Loucy (cell line): ENCODE results near the gene DNAJC11.

Experiments used
- EZH2phosphoT487 ChIP-seq: fragments of 200-600 bp; IDR thresholded peaks from 2 replicates; pipeline ENCODE4 v1.6.1; 2018; ENCODE audit warnings: antibody characterized with exemption, mild to moderate bottlenecking, moderate library complexity, borderline replicate concordance
- TF ChIP-seq, protein P1 (sequence below): fragments of 200-600 bp; sonication (generic); conservative IDR thresholded peaks from 2 replicates; pipeline ENCODE4 v1.5.1; 2014; ENCODE audit warnings: mild to moderate bottlenecking, antibody characterized with exemption, low read length

DNA sequence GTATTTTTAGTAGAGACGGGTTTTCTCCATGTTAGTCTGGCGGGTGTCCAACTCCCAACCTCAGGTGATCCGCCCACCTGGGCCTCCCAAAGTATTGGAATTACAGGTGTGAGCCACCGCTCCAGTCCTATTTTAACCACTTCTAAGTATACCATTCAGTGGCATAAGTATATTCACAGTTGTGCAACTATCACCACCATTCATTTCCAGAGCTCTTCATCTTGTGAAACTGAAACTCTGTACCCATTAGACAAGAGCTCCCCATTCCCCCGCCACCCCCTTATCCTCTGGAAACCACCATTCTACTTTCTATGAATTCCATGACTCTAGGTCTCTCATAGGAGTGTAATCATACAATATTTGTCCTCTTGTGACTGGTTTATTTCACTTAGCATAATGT is 43.5 kb upstream of the DNAJC11 start:
- TF ChIP-seq, protein P1, sequence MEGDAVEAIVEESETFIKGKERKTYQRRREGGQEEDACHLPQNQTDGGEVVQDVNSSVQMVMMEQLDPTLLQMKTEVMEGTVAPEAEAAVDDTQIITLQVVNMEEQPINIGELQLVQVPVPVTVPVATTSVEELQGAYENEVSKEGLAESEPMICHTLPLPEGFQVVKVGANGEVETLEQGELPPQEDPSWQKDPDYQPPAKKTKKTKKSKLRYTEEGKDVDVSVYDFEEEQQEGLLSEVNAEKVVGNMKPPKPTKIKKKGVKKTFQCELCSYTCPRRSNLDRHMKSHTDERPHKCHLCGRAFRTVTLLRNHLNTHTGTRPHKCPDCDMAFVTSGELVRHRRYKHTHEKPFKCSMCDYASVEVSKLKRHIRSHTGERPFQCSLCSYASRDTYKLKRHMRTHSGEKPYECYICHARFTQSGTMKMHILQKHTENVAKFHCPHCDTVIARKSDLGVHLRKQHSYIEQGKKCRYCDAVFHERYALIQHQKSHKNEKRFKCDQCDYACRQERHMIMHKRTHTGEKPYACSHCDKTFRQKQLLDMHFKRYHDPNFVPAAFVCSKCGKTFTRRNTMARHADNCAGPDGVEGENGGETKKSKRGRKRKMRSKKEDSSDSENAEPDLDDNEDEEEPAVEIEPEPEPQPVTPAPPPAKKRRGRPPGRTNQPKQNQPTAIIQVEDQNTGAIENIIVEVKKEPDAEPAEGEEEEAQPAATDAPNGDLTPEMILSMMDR: no peak
- no peak for TF ChIP-seq EZH2phosphoT487
